CD14-positive monocyte (primary cell): Measurements from ENCODE around the gene MEPCE. TPM values are rescaled to one million over a fixed set of nuclear protein-coding genes. Genes with fewer than 3 reads are reported as not detected.

Source experiments
- DNase-seq, 3 donors: peaks; one replicate each; pipeline ENCODE4 v3.0.0-alpha.2; 2011 to 2022
- H2AFZ ChIP-seq: 2 replicates; pipeline ENCODE4 v1.6.0; 2012; ENCODE audit warnings: mild to moderate bottlenecking, low read depth, low read length, inconsistent platforms; ENCODE audit not compliant: insufficient read depth, poor library complexity, severe bottlenecking
- H3K27ac ChIP-seq, 2 donors: 1 replicate in 1 of 2; 2 replicates in 1 of 2; pipeline ENCODE4 v1.5.1; 2012 to 2013; ENCODE audit warnings: low read length in 2 of 2, control low read depth in 1 of 2, inconsistent platforms in 1 of 2, low read depth in 1 of 2, mild to moderate bottlenecking in 1 of 2
- H3K27me3 ChIP-seq, 2 donors: one replicate each; pipeline versions ENCODE4 v1.6.0 to v1.6.1; 2011 to 2013; ENCODE audit warnings: low read length in 2 of 2; ENCODE audit not compliant: control insufficient read depth in 2 of 2, insufficient read depth in 2 of 2
- H3K36me3 ChIP-seq, 2 donors: replicated peaks in 1 of 2; 1 replicate in 1 of 2; 2 replicates in 1 of 2; pipeline versions ENCODE4 v1.5.1 to v1.6.1; 2012 to 2013; ENCODE audit warnings: low read length in 2 of 2, control low read depth in 1 of 2, inconsistent platforms in 1 of 2, mild to moderate bottlenecking in 1 of 2; ENCODE audit not compliant: insufficient read depth in 2 of 2, control insufficient read depth in 1 of 2
- H3K4me1 ChIP-seq, 2 donors: 1 replicate in 1 of 2; 2 replicates in 1 of 2; pipeline versions ENCODE4 v1.5.1 to v1.6.1; 2012 to 2013; ENCODE audit warnings: low read length in 2 of 2, control low read depth in 1 of 2, inconsistent platforms in 1 of 2, mild to moderate bottlenecking in 1 of 2, moderate library complexity in 1 of 2; ENCODE audit not compliant: insufficient read depth in 2 of 2, control insufficient read depth in 1 of 2
- H3K4me2 ChIP-seq: replicated peaks from 2 replicates; pipeline ENCODE3; 2012; ENCODE audit warnings: low read length, moderate library complexity, mild to moderate bottlenecking; ENCODE audit not compliant: poor library complexity, severe bottlenecking; ENCODE audit errors: extremely low read depth
- H3K4me3 ChIP-seq, 3 experiments: fragments of 200-600 bp in 1 of 3; sonication (generic) in 1 of 3; replicated peaks in 1 of 3; 1 replicate in 2 of 3; 2 replicates in 1 of 3; pipeline ENCODE4 v1.5.1; 2011 to 2013; ENCODE audit warnings: low read length in 3 of 3, mild to moderate bottlenecking in 3 of 3, control low read depth in 2 of 3, low read depth in 2 of 3, inconsistent platforms in 1 of 3, moderate library complexity in 1 of 3
- H3K79me2 ChIP-seq: 2 replicates; pipeline ENCODE4 v1.6.0; 2012; ENCODE audit warnings: mild to moderate bottlenecking, control low read depth, inconsistent platforms, low read length, moderate library complexity; ENCODE audit not compliant: insufficient read depth
- H3K9ac ChIP-seq: 2 replicates; pipeline ENCODE4 v1.6.0; 2017; ENCODE audit warnings: low read length, mild to moderate bottlenecking; ENCODE audit not compliant: insufficient read depth, poor library complexity, severe bottlenecking
- H3K9me3 ChIP-seq, 2 donors: replicated peaks in 1 of 2; 1 replicate in 1 of 2; 2 replicates in 1 of 2; pipeline versions ENCODE4 v1.5.1 to v1.6.1; 2012 to 2013; ENCODE audit warnings: low read length in 2 of 2, control low read depth in 1 of 2; ENCODE audit not compliant: control insufficient read depth in 1 of 2, insufficient read depth in 1 of 2
- H4K20me1 ChIP-seq: 2 replicates; pipeline ENCODE4 v1.6.0; 2012; ENCODE audit warnings: mild to moderate bottlenecking, low read length, control low read depth, moderate library complexity; ENCODE audit not compliant: insufficient read depth
- H3K27ac Mint-ChIP-seq, 7 donors: one replicate each; pipeline ENCODE4 v1.8.0; 2020; ENCODE audit warnings: mild to moderate bottlenecking in 7 of 7, mixed read lengths in 7 of 7, moderate library complexity in 6 of 7, inconsistent platforms in 2 of 7
- H3K27me3 Mint-ChIP-seq, 3 donors: one replicate each; pipeline ENCODE4 v1.8.0; 2021 to 2022; ENCODE audit warnings: low read depth in 3 of 3, mild to moderate bottlenecking in 3 of 3, mixed read lengths in 3 of 3, moderate library complexity in 3 of 3, inconsistent platforms in 1 of 3
- H3K36me3 Mint-ChIP-seq, 2 donors: one replicate each; pipeline ENCODE4 v1.8.0; 2020; ENCODE audit warnings: mixed read lengths in 2 of 2, inconsistent platforms in 1 of 2, mild to moderate bottlenecking in 1 of 2
- H3K4me1 Mint-ChIP-seq: one replicate; pipeline ENCODE4 v1.8.0; 2020; ENCODE audit warnings: mild to moderate bottlenecking, mixed read lengths
- H3K4me3 Mint-ChIP-seq, 2 donors: one replicate each; pipeline ENCODE4 v1.8.0; 2020; ENCODE audit warnings: mild to moderate bottlenecking in 2 of 2, mixed read lengths in 2 of 2, moderate library complexity in 1 of 2
- H3K9me3 Mint-ChIP-seq, 7 donors: one replicate each; pipeline ENCODE4 v1.8.0; 2020 to 2022; ENCODE audit warnings: mixed read lengths in 7 of 7, mild to moderate bottlenecking in 6 of 7, moderate library complexity in 6 of 7, inconsistent platforms in 2 of 7
- CTCF ChIP-seq: fragments of 200-600 bp; IDR thresholded peaks from one replicate; pipeline ENCODE4 v1.8.0; 2022; ENCODE audit warnings: antibody characterized with exemption, mild to moderate bottlenecking
- WGBS: methylation state at CpG from one replicate; pipeline ENCODE4 v1.1.5; 2013; ENCODE audit warnings: missing lambda C conversion rate; ENCODE audit not compliant: insufficient coverage; 5-methylcytosine and 5-hydroxymethylcytosine counted together
- intact Hi-C, 2 donors: fragments of 100-400 bp; cut with micrococcal nuclease; formaldehyde crosslinking; loops; one replicate each; pipeline versions ENCODE4 v1.15.0 to v1.15.1; 2023
- polyA plus RNA-seq, 3 donors: library from polyadenylated mRNA; depleted of rRNA in 1 of 3; unstranded in 2 of 3; stranded (reverse) in 1 of 3; fragments of 300-500 nt in 2 of 3; fragments of >200 nt in 1 of 3; fragmentation: Illumina TruSeq in 2 of 3; gene quantifications; 1 replicate in 2 of 3; 2 replicates in 1 of 3; pipeline ENCODE4 v1.2.3, GENCODE V29; 2012 to 2021

The MEPCE gene
- polyA plus RNA-seq, 3 donors = 2.9 to 43.2 (median 3.3) TPM

- H3K9me3 ChIP-seq = no peaks in the 10 kb centered on the region
- no peaks in the 10 kb centered on the region for H3K79me2 ChIP-seq
- Mint-ChIP-seq H3K9me3 (peaks cover 0 to 2% (median 0%) of the 10 kb centered on the region in 7 donors), H3K27ac (no peak overlapping the region), H3K4me3 (no peak overlapping the region), H3K27me3 (peaks cover 1 to 4% (median 2%) of the 10 kb centered on the region in 3 donors), H3K4me1 (peaks cover 8% of the 10 kb centered on the region), H3K36me3 (peaks cover 51 to 53% of the 10 kb centered on the region in 2 donors)
- no peak for TF ChIP-seq CTCF
- H3K36me3 ChIP-seq = peaks cover 33 to 52% of the 10 kb centered on the region in 2 donors
- H3K4me2 ChIP-seq = no peak overlapping the region
- H3K4me1 ChIP-seq = peaks cover 7 to 8% of the 10 kb centered on the region in 2 donors
- WGBS = no CpG with 5 or more reads among the region's 6 CpGs
- no peaks in the 10 kb centered on the region for H3K27me3 ChIP-seq
- H3K4me3 ChIP-seq = no peak overlapping the region
- H3K27ac ChIP-seq = no peak overlapping the region
- H2AFZ ChIP-seq = no peak overlapping the region
- intact Hi-C loops = no loop called here
- no peak for DNase-seq
- no peak overlapping the region for H3K9ac ChIP-seq
- peaks cover 4% of the 10 kb centered on the region for H4K20me1 ChIP-seq
Measured at GRCh38 chr7:100423315-100423714, 6.3 kb upstream of the MEPCE start.

GRCh38 chr7:100425347-100425746, 4.3 kb upstream of the MEPCE start:
- H3K9me3 ChIP-seq = no peaks in the 10 kb centered on the region
- H3K27me3 Mint-ChIP-seq = peaks cover 1 to 6% (median 1%) of the 10 kb centered on the region in 3 donors
- peaks cover 9% of the 10 kb centered on the region for H3K79me2 ChIP-seq
- no peaks in the 10 kb centered on the region for H3K27me3 ChIP-seq
- peaks cover 0 to 2% (median 0%) of the 10 kb centered on the region in 7 donors for H3K9me3 Mint-ChIP-seq
- H3K27ac Mint-ChIP-seq = no peak overlapping the region
- H3K27ac ChIP-seq = no peak overlapping the region
- H3K4me1 Mint-ChIP-seq = peaks cover 6% of the 10 kb centered on the region
- no peak for DNase-seq
- WGBS = no CpG with 5 or more reads among the region's 1 CpG
- peaks cover 9 to 11% of the 10 kb centered on the region in 2 donors for H3K4me1 ChIP-seq
- H3K4me3 ChIP-seq = no peak overlapping the region
- no peak overlapping the region for H3K4me3 Mint-ChIP-seq
- H3K36me3 ChIP-seq = peaks cover 20 to 32% of the 10 kb centered on the region in 2 donors
- H2AFZ ChIP-seq = no peak overlapping the region
- no peak overlapping the region for H3K4me2 ChIP-seq
- intact Hi-C loops = no loop called here
- no peak overlapping the region for H3K9ac ChIP-seq
- peaks cover 37 to 40% of the 10 kb centered on the region in 2 donors for H3K36me3 Mint-ChIP-seq
- peaks cover 4% of the 10 kb centered on the region for H4K20me1 ChIP-seq
- no peak for TF ChIP-seq CTCF
